ELF-1 (cell line): ENCODE results near the gene RHOH.
"Not testable (repeated sequence)": the region's sequence is repeated elsewhere in the genome, so short reads cannot be mapped to it uniquely, and the experiment has no call there.

Experiments
- DNase-seq: peaks from one replicate; pipeline ENCODE4 v3.0.0-alpha.2; 2016; ENCODE audit warnings: low read depth, low spot score

RHOH gene

DNA sequence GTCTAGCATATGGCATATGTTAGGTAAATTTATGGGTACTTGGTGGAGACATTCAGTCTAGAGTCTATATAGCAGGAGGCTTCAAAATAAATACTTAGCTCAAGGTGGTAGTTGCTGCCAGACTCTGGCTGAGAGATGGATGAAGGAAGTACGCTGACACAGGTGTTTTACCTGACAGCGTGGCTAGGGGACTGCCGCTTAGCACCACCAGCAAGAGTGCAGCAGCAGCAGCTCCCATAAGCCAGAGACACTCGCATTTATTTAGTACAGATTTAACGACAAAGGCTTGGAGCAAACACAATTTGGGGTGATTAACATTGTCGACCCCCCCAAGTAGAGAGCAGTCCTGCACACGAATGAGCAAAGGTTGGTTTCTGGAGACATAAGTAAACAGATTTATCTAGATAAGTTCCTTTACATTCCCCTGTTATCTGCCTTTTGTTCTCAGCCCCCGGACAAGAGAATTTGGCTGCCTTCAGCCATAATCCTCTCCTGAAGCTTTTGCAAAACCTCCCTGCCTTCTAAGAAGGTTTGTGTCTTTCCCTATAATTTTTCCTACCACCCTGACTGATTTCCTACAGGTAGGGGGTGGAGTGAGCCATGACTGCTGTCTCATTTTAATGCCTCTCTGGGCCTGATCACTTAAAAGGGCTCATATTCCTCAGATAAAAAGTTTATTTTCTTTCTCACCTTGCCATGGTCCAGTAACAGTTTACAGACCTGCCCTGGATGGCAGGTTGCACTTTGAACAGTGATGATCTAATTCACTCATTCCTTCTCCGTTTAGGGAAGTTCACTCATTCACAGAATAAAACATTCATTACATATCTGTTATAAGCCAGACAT lies 64.6 kb downstream of the RHOH start:
- no peak for DNase-seq

DNA sequence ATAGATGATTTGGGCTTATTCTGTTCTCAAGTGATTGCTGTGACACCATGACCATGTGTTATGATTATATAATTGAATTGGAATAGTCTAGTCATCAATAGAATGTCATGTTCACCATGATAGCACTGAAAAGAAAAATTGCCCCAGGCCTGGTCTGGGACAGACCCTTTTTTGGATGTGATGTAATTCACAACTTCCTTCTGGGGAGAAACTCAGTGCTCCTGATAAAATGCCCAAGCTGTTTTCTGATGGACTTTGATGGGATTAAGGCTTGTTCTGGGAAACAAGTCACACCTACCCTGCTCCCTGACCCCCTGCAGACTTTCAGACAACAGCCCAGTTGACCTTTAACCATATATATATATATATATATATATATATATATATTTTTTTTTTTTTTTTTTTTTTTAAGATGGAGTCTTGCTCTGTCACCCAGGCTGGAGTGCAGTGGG lies 65.3 kb downstream of the RHOH start:
- DNase-seq: no peak

DNA sequence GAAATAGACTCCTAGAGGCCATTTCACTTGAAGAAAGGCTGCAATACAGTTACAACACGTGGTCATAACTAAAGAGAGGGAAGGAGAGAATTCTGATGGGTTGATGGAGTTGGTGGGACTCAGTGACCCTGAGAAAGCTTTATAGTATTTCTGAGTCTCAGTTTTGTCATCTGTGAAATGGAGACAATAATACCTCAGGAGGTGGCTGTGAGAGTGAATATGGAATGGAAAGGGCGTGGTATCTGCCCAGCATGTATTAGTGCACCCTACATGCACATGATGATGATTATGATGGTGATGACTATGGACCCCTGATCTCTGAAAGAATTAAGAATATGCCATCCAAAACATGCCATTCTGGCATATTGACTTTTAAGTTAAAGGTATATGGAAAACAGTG lies 66.0 kb downstream of the RHOH start:
- DNase-seq: no peak

DNA sequence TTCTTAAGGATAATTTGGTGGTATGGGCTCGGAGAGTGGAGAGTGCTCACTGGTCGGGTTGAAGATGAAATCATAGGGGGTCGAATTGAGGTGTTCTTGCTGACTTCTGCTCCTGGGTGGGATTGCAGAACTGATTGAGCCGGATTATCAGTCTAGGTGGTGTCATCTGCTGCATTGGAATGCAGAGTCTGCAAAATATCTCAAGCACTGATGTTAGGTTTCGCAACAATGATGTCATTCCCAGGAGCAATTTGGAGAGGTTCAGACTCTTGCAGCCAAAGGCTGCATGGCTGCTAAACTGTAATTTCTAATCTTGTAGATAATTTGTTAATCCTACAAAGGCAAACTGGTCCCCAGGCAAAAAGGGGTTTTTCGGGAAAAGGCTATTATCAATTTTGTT lies 67.7 kb downstream of the RHOH start:
- DNase-seq: peak; percentile 77

DNA sequence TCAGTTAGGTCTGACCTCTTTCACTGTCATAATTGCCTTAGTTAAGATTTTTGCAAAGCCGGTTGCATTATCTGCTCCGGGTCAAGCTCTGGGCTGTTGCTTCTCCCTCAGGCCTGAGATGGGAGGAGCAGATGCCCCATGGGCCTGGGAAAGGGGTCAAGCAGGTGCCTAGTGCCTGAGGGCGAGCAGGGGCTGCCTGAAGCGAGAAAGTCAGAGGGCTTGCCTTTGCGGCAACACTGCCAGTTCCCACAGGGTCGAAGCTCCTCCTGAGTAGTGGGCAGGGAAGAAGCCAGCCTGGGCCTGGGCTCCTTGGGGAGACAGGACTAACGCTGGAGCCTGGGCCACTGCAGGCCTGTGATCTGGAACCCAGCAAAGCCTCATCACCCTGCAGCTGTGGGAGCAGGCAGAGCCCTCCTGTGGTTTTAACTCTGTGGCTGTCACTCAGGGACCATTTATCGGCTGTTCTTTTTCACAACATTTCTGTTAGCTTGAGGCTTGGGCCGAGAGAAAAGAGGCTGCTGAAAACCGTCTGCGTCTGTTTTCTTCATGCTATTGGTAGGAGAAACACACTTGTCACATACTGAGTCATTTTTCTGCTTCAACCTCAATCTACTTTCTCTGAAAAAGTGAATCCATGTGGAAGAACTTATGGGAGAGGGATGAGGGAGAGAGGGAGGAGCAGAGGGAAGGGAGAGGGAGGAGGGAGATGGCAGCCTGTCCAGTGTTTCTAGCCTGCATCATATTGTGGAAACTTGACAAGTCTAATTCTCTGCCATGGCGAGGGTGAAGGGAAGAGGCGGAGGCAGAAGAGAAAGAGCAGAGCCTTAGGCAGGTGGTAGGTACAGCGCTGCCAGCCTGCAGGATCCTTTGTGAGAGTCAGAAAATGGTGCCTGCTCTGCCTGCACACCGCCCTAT lies 68.4 kb downstream of the RHOH start:
- peak; percentile 85 for DNase-seq

DNA sequence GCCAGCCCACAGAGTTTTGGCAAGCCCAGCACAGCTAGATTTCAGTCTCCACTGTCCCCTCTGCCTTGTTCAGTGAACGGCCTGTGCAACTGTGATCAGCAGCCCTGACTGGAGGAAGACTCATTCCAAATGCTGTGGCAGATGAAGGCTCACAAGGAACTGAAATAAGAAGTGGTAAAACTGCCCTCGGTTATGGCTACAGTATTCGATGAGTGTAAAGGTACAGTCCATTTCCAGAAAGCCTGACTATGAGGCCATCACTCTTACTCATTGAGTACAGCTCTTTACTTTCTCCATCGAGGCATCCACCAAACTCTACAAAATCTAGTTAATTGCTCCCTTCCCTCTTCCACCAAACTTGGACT lies 69.1 kb downstream of the RHOH start:
- DNase-seq: no peak

DNA sequence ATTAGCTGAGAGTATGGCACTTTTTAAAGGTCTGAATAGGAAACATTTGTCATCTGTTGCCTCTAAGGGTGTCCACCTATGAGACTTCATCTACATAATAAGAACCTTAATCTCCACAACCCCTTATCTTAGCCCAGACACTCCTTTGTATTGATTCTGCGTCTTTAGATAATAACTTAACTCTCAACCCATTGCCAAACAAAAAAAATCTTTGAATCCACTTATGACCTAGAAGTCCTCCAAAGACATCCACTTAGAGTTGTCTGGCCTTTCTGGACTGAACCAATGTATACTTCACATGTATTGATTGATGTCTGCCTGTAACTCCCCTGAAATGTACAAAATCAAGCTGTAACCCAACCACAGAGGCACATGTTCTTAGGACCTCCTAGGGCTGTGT lies 72.3 kb downstream of the RHOH start:
- no peak for DNase-seq

DNA sequence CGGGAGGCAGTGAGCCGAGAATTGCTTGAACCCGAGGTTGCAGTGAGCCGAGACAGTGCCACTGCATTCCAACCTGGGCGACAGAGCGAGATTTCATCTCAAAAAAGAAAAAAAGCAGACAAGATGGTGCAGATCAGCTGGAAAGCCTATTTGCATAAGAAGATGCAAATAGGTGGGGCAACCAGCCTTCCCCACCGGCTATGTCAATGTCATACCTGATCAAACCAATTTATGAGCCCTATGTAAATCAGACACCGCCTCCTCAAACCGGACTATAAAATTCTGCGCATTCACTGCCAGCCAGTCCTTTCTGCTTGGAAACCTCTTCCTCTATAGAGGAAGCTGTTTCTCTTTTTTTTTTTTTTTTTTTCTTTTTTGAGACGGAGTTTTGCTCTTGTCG lies 73.8 kb downstream of the RHOH start:
- DNase-seq: no peak

DNA sequence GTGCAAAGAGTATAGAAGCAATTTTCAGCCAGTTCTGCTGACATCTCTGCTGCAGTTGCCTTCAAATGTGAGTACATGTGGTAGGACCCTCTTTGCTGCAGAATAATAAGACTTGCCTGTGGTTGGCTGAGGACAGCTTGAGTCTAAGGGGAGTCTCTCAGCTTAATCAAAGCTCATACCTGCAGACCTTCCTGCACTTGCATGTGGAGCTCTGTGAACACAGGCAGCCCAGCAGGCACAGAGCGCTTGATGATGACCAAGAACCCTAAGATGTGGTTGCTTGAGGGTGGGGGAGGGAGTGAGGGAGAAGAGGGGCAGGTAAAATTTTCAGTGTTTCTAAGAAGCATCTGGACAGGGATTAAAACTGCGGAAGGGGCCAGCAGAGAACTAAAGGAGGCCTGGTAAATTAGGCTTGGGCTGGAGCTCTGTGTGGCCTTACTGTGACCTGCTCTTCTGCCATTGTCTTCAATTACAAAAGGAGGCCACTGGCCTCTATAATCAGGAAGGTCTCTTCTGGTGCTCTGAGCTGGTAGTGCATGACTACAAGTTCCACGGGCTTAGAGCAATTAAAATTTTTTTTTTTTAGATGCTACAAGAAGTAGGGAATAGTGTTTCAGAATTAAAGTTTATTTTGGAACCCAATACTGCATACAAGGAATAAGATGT lies 78.4 kb downstream of the RHOH start:
- no peak for DNase-seq

DNA sequence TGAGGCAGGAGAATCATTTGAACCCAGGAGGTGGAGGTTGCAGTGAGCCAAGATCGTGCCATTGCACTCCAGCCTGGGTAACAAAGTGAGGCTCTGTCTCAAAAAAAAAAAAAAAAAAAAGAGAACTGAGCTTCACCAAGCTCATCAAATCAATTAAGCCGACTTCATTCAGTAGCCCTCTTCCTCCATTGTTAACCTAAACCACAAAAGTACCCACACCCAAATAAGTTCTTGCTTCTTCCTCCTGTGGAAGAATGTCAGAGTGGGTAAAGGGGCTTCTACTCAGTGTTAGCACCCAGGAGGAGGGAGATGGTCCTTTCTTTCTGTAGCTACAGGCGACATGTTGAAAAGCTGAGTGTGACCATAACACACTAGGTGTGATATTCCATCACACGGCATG lies 79.7 kb downstream of the RHOH start:
- DNase-seq: no peak

DNA sequence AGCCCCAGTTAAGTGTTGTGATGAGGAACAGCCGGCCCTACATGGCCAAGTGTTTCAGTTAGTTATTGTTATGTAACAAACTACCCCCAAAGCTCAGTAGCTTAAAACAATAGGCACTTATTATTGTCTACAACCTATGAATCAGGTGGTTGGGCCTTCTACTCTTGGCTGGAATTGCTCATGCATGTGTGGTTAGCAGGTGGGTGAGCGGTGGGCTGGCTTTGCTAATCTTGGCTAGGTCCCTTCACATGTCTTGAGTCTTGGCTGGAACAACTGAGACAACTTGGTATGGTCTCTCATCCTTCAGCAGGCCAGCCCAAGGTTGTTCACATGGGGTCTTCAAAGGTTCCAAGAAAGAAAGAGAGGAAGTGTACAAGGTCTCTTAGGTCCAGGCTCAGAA lies 83.8 kb downstream of the RHOH start:
- DNase-seq: no peak

DNA sequence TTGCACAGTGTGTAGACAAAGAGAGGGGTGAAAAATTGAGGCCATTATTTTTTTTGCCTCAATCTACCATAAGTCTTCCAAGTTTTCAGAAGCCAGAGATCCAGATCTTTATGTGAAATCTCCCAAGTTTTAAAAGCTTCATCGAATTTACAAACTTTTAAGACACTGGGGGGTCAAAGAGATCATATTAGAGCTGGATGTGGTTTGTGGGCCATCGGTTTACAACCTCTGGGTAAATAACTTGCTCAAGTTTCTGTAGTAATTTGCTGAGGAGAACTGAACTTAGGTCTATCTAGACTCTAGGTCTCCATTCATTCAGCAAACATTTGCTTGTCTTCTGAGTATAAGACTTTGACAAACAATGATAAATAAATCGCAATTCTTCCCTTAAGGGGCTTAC lies 84.3 kb downstream of the RHOH start:
- no peak for DNase-seq

DNA sequence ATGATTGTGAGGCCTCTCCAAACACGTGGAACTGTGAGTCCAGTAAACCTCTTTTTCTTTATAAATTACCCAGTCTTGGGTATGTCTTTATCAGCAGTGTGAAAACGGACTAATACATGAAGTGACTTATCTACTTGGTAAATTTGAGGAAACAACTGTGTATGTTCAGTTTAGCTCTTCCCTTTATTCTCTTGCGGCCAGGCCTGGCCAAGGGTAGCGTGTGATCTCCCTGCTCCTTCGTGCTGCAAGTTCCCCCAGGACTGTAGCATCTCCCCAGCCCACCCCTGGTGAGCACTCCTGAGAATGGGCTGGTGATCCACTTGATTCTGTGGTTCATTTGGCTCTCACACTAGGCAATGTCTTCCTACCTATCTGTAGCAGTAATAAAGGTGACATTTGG lies 85.1 kb downstream of the RHOH start:
- DNase-seq: no peak

DNA sequence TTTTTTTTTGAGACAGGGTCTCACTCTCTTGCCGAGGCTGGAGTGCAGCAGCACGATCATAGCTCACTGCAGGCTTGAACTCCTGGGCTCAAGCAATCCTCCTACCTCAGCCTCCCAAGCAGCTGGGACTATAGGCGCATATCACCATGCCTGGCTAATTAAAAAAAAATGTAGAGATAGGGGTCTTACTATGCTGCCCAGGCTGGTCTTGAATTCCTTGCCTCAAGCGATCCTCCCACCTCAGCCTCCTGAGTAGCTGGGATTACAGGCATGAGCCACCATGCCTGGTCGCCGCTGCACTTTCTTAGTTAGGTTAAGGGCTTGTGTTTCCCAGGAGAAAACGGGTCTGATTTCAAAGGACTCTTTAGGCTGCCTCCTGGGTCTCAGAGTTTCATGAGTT lies 86.0 kb downstream of the RHOH start:
- DNase-seq: not testable (repeated sequence)

DNA sequence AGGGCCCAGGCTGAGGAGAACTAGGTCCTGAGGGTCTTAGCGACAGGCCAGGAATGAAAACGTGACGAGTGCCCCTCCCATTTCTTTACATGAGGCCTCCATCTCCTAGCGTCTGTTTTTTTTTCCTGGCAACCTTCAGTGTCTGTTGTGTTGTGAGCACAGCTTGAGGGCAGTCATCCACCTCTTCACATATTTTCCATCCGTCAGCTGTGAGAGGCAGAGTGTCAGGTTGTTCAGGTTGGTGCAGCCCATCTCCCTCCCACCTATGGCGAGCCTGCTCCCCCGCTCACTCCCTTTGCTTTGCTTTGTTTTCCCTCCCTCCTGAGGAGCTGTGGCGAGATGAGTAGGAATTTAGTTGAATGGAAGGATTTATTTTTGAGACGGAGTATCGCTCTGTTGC lies 86.6 kb downstream of the RHOH start:
- DNase-seq: peak; percentile 95

DNA sequence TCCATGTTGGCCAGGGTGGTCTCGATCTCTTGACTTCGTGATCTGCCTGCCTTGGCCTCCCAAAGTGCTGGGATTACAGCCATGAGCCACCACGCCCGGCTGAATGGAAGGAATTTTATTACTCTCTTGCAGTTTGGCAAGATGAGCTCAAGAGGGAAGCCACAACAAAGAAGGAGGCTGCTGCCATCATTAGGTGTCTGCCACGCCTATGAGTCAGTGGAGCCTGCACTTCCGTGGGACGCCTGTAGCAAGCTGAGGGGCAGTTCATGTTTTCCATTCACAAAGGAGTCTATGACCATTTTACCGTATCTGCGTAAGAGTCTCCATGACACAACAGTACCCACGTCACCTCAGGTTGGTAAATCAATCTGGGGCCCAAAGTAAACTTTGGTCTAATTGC lies 87.1 kb downstream of the RHOH start:
- DNase-seq: peak; percentile 72

DNA sequence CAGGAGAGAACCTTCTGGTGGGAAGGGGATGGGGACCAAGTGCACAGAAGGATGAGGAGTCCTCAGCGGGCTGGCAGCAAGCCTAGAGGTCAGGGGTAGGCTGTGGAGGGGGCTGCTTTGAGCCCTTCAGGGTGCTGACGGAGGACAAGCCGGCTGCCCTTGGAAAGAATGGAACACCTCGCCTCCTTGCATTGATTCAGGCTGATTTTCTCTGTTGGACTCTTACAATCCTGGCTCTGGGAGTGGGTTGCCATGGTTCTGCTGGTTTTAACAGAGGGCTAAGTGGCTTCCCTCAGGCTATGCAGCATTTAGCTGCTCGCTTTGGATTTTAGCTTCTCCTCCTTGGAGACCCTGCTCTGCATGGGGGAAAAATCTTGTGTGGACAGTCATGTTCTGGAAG lies 88.9 kb downstream of the RHOH start:
- DNase-seq: peak; percentile 51

DNA sequence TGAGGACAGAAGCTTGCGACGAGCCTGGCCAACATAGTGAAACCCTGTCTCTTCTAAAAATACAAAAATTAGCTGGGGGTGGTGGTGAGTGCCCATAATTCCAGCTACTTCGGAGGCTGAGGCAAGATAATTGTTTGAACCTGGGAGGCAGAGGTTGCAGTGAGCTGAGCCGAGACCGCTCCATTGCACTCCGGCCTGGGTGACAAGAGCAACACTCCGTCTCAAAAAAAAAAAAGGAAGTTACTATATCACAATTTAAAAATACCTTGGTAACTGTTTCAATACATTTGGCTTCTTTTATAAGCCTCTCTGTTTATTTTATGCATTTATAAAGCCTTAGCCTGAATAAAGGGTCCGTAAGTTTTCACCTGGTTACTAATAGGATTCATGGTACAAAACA lies 91.7 kb downstream of the RHOH start:
- DNase-seq: no peak

DNA sequence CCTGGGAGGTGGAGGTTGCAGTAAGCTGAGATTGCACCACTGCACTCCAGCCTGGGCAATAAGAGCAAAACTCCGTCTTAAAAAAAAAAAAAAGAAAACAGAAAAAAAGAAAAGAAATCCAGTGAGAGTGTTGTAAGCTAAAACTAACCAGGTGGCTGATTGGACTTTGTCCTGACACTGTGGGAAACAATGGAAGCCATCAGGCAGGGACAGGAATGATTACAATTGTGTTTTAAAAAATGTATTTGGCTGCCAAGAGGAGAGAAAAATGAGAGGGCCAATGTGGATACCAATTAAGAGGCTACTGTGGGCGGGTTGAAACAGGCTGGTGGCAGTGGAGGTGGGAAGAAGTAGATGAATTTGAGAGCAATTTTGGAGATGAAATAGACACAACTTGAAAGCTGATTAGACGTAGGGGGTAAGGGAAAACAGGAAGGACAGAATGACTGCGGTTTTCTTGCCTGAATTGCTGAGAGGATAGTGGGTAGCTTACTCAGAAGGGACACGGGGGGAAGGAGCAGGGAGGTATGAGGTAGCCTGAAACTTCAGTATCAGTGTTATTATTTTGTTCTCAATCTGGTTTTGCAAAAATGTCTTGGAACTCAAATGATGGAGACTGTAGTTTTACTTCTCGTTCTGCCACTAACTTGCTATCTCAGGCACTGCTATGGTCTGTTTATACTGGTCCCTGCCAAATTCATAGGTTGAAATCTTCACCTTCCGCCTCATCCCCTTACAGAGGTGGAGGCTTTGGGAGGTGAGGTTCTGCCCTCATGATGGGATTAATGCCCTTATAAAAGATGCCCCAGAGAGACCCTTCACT lies 92.7 kb downstream of the RHOH start:
- no peak for DNase-seq

DNA sequence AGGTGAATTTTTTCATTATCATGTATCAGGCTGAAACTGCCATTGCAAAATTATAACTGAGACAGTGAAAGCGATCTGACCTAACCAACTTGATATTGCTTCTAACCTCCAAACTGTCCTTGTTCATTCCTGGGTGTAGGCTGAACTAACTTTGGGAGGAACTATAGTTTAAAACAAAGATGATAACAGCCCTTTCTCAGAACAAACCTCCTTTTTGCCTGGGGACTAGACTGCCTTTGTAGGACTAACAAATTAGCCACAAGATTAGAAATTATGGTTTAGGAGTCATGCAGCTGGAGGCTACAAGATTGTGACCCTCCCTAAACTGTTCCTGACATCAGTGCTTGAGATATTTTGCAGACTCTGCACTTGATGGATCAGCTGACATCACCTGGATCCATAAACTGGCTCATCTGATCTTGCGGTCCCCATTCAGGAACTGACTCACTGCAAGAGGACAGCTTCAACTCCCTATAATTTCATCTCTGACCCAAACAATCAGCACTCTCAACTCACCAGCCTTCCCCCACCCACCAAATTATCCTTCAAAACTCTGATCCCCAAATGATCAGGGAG lies 93.9 kb downstream of the RHOH start:
- not testable (repeated sequence) for DNase-seq

DNA sequence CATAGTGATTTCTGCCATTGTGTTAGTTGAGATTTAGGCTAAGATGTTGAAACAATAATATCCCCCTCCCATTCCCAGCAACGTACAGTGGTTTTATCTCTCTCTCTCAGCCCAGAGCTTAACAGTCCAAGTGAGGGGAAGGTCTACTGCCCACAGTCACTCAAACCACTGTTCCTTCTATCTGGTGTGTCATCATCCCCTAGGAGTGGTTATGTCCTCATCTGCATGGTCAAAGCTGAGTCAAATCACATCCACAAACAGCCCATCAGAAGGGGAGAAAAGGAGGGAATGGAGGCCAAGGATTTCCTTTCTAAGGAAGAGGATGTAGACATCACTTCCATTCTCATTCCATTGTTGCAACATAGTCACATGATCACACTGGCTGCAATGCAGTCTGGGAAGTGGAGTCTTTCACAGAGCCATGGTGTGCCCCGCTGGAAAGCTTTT lies 95.5 kb downstream of the RHOH start:
- no peak for DNase-seq
